ENCODE data around the gene C2orf49.

C2orf49 gene

GRCh38 chr2:105297216-105297615 is 40.1 kb upstream of the C2orf49 start:
- Histone ChIP-seq H3K79me1 (replicated peaks; ENCODE audit: low read length, poor library complexity, severe bottlenecking) (peaks cover 2% of the 10 kb centered on the region), H3K9me3 (ENCODE audit: control insufficient read depth, low read length) (no peaks in the 10 kb centered on the region), H3K4me2 (ENCODE audit: low read length, poor library complexity, severe bottlenecking) (no peak overlapping the region), H3K4ac (ENCODE audit: low read depth in 1 of 2, low read length in 2 of 2) (no peak overlapping the region), H2BK12ac (ENCODE audit: low read length in 2 of 2) (no peak overlapping the region), H3K9ac (ENCODE audit: low read length) (no peak overlapping the region), H3K36me3 (ENCODE audit: control insufficient read depth in 1 of 2, insufficient read depth in 2 of 2, low read depth in 1 of 2, low read length in 2 of 2) (peaks cover 23 to 46% of the 10 kb centered on the region in 2 experiments), H3K4me1 (ENCODE audit: control insufficient read depth, insufficient read depth, low read depth, low read length) (peaks cover 17% of the 10 kb centered on the region), H2BK5ac (ENCODE audit: low read depth, low read length, poor library complexity, severe bottlenecking) (no peak overlapping the region), H3K14ac (ENCODE audit: low read length in 2 of 2) (no peak overlapping the region), H3K18ac (ENCODE audit: low read depth in 1 of 2, low read length in 2 of 2) (no peak overlapping the region), H2BK120ac (ENCODE audit: low read depth, low read length) (no peak overlapping the region), H4K91ac (ENCODE audit: low read length) (no peak overlapping the region), H3K27me3 (ENCODE audit: control insufficient read depth in 1 of 2, insufficient read depth in 1 of 2, low read length in 2 of 2) (no peaks in the 10 kb centered on the region), H2AK5ac (ENCODE audit: low read length, severe bottlenecking) (peak overlapping the region; percentile 40), H2BK15ac (ENCODE audit: low read depth, poor library complexity, severe bottlenecking) (peak overlapping the region; percentile 21), H3K27ac (ENCODE audit: low read length, poor library complexity, severe bottlenecking) (peak overlapping the region; percentile 33), H3K4me3 (ENCODE audit: insufficient read depth in 1 of 2, low read depth in 1 of 2, low read length in 2 of 2) (no peak overlapping the region), H3K23ac (ENCODE audit: low read length in 2 of 2) (no peak overlapping the region), H2AFZ (ENCODE audit: low read depth, low read length) (no peak overlapping the region), H4K8ac (ENCODE audit: low read length) (no peak overlapping the region)
- 90% methylated on average over 7 of the region's 7 CpGs for WGBS
- DNase-seq = no peak

- Histone ChIP-seq H4K91ac (ENCODE audit: low read length) (no peak overlapping the region), H3K9me3 (ENCODE audit: control insufficient read depth, low read length) (no peaks in the 10 kb centered on the region), H2BK5ac (ENCODE audit: low read depth, low read length, poor library complexity, severe bottlenecking) (no peak overlapping the region), H3K4me2 (ENCODE audit: low read length, poor library complexity, severe bottlenecking) (no peak overlapping the region), H3K14ac (ENCODE audit: low read length in 2 of 2) (no peak overlapping the region), H3K79me1 (replicated peaks; ENCODE audit: low read length, poor library complexity, severe bottlenecking) (peaks cover 2% of the 10 kb centered on the region), H3K27me3 (ENCODE audit: control insufficient read depth in 1 of 2, insufficient read depth in 1 of 2, low read length in 2 of 2) (no peaks in the 10 kb centered on the region), H3K27ac (ENCODE audit: low read length, poor library complexity, severe bottlenecking) (no peak overlapping the region), H4K8ac (ENCODE audit: low read length) (no peak overlapping the region), H3K18ac (ENCODE audit: low read depth in 1 of 2, low read length in 2 of 2) (no peak overlapping the region), H2BK12ac (ENCODE audit: low read length in 2 of 2) (no peak overlapping the region), H2BK120ac (ENCODE audit: low read depth, low read length) (no peak overlapping the region), H3K4ac (ENCODE audit: low read depth in 1 of 2, low read length in 2 of 2) (no peak overlapping the region), H2AFZ (ENCODE audit: low read depth, low read length) (no peak overlapping the region), H2AK5ac (ENCODE audit: low read length, severe bottlenecking) (no peak overlapping the region), H3K9ac (ENCODE audit: low read length) (no peak overlapping the region), H3K4me1 (ENCODE audit: control insufficient read depth, insufficient read depth, low read depth, low read length) (peaks cover 16% of the 10 kb centered on the region), H2BK15ac (ENCODE audit: low read depth, poor library complexity, severe bottlenecking) (no peak overlapping the region), H3K23ac (ENCODE audit: low read length in 2 of 2) (no peak overlapping the region), H3K36me3 (ENCODE audit: control insufficient read depth in 1 of 2, insufficient read depth in 2 of 2, low read depth in 1 of 2, low read length in 2 of 2) (peaks cover 23 to 40% of the 10 kb centered on the region in 2 experiments), H3K4me3 (ENCODE audit: insufficient read depth in 1 of 2, low read depth in 1 of 2, low read length in 2 of 2) (no peak overlapping the region)
- 96% methylated on average over 3 of the region's 3 CpGs for WGBS
- DNase-seq = no peak
These were observed 39.3 kb upstream of the C2orf49 start for GRCh38 chr2:105298017-105298416.

- no peak overlapping the region for H4K8ac ChIP-seq (ENCODE audit: low read length)
- H3K23ac ChIP-seq (ENCODE audit: low read length in 2 of 2) = no peak overlapping the region
- no peak overlapping the region for H3K9ac ChIP-seq (ENCODE audit: low read length)
- WGBS = 95% methylated on average over 5 of the region's 5 CpGs
- H2BK15ac ChIP-seq (ENCODE audit: low read depth, poor library complexity, severe bottlenecking) = no peak overlapping the region
- H2BK5ac ChIP-seq (ENCODE audit: low read depth, low read length, poor library complexity, severe bottlenecking) = no peak overlapping the region
- H3K4me2 ChIP-seq (ENCODE audit: low read length, poor library complexity, severe bottlenecking) = no peak overlapping the region
- H3K14ac ChIP-seq (ENCODE audit: low read length in 2 of 2) = no peak overlapping the region
- peaks cover 3% of the 10 kb centered on the region for H3K79me1 ChIP-seq (replicated peaks; ENCODE audit: low read length, poor library complexity, severe bottlenecking)
- DNase-seq = no peak
- H3K9me3 ChIP-seq (ENCODE audit: control insufficient read depth, low read length) = no peaks in the 10 kb centered on the region
- peaks cover 10% of the 10 kb centered on the region for H3K4me1 ChIP-seq (ENCODE audit: control insufficient read depth, insufficient read depth, low read depth, low read length)
- H2BK120ac ChIP-seq (ENCODE audit: low read depth, low read length) = no peak overlapping the region
- H3K27ac ChIP-seq (ENCODE audit: low read length, poor library complexity, severe bottlenecking) = no peak overlapping the region
- no peak overlapping the region for H3K4ac ChIP-seq (ENCODE audit: low read depth in 1 of 2, low read length in 2 of 2)
- H4K91ac ChIP-seq (ENCODE audit: low read length) = no peak overlapping the region
- no peak overlapping the region for H2BK12ac ChIP-seq (ENCODE audit: low read length in 2 of 2)
- no peak overlapping the region for H3K18ac ChIP-seq (ENCODE audit: low read depth in 1 of 2, low read length in 2 of 2)
- no peak overlapping the region for H2AFZ ChIP-seq (ENCODE audit: low read depth, low read length)
- H3K27me3 ChIP-seq (ENCODE audit: control insufficient read depth in 1 of 2, insufficient read depth in 1 of 2, low read length in 2 of 2) = no peaks in the 10 kb centered on the region
- no peak overlapping the region for H2AK5ac ChIP-seq (ENCODE audit: low read length, severe bottlenecking)
- H3K4me3 ChIP-seq (ENCODE audit: insufficient read depth in 1 of 2, low read depth in 1 of 2, low read length in 2 of 2) = no peak overlapping the region
- peaks cover 18 to 29% of the 10 kb centered on the region in 2 experiments for H3K36me3 ChIP-seq (ENCODE audit: control insufficient read depth in 1 of 2, insufficient read depth in 2 of 2, low read depth in 1 of 2, low read length in 2 of 2)
These were observed 38.0 kb upstream of the C2orf49 start for GRCh38 chr2:105299290-105299689.

- no peak overlapping the region for H3K18ac ChIP-seq (ENCODE audit: low read depth in 1 of 2, low read length in 2 of 2)
- H2AK5ac ChIP-seq (ENCODE audit: low read length, severe bottlenecking) = no peak overlapping the region
- H2AFZ ChIP-seq (ENCODE audit: low read depth, low read length) = no peak overlapping the region
- H3K4ac ChIP-seq (ENCODE audit: low read depth in 1 of 2, low read length in 2 of 2) = no peak overlapping the region
- H2BK5ac ChIP-seq (ENCODE audit: low read depth, low read length, poor library complexity, severe bottlenecking) = no peak overlapping the region
- DNase-seq = no peak
- no peaks in the 10 kb centered on the region for H3K9me3 ChIP-seq (ENCODE audit: control insufficient read depth, low read length)
- peaks cover 3% of the 10 kb centered on the region for H3K79me1 ChIP-seq (replicated peaks; ENCODE audit: low read length, poor library complexity, severe bottlenecking)
- no peak overlapping the region for H3K9ac ChIP-seq (ENCODE audit: low read length)
- H3K27me3 ChIP-seq (ENCODE audit: control insufficient read depth in 1 of 2, insufficient read depth in 1 of 2, low read length in 2 of 2) = no peaks in the 10 kb centered on the region
- no peak overlapping the region for H3K14ac ChIP-seq (ENCODE audit: low read length in 2 of 2)
- H2BK120ac ChIP-seq (ENCODE audit: low read depth, low read length) = no peak overlapping the region
- H4K8ac ChIP-seq (ENCODE audit: low read length) = no peak overlapping the region
- H4K91ac ChIP-seq (ENCODE audit: low read length) = no peak overlapping the region
- no peak overlapping the region for H3K4me2 ChIP-seq (ENCODE audit: low read length, poor library complexity, severe bottlenecking)
- H2BK12ac ChIP-seq (ENCODE audit: low read length in 2 of 2) = no peak overlapping the region
- H3K36me3 ChIP-seq (ENCODE audit: control insufficient read depth in 1 of 2, insufficient read depth in 2 of 2, low read depth in 1 of 2, low read length in 2 of 2) = peaks cover 23 to 27% of the 10 kb centered on the region in 2 experiments
- WGBS = no CpG with 5 or more reads among the region's 3 CpGs
- no peak overlapping the region for H3K4me3 ChIP-seq (ENCODE audit: insufficient read depth in 1 of 2, low read depth in 1 of 2, low read length in 2 of 2)
- no peak overlapping the region for H2BK15ac ChIP-seq (ENCODE audit: low read depth, poor library complexity, severe bottlenecking)
- no peak overlapping the region for H3K27ac ChIP-seq (ENCODE audit: low read length, poor library complexity, severe bottlenecking)
- H3K4me1 ChIP-seq (ENCODE audit: control insufficient read depth, insufficient read depth, low read depth, low read length) = peaks cover 6% of the 10 kb centered on the region
- H3K23ac ChIP-seq (ENCODE audit: low read length in 2 of 2) = no peak overlapping the region
These were observed 35.7 kb upstream of the C2orf49 start for GRCh38 chr2:105301646-105302045.
